ENCODE measurements around the gene THBS2.

The THBS2 gene

DNA sequence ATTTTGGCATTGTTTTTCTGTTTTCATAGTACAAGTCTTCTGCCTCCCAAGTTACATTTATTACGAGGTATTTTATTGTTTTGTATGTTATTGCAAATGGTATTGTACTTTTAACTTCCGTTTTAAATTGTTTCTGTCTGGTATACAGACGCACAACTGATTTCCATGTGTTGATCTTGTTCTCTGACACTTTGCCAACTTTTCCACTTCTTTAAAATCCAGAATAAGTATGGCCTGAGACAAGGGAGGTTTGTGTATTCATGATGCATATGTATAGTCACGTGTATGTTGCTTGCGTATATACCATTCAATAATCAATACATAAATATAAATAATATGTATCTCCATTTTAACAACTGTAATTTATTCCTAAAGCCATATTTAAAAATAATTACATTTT, 41.2 kb downstream of the THBS2 start:
- ATAC-seq, result no peak
- TF ChIP-seq BACH2 (CRISPR knock-in tag; IDR thresholded peaks at IDR 0.05; ENCODE audit: borderline replicate concordance) (no peak), GLIS3 (CRISPR knock-in tag; IDR thresholded peaks at IDR 0.05) (no peak), ZNF8 (CRISPR knock-in tag; IDR thresholded peaks at IDR 0.05) (no peak), ZNF565 (CRISPR knock-in tag; conservative IDR thresholded peaks at IDR 0.05; ENCODE audit: low read depth) (no peak), CSDC2 (CRISPR knock-in tag; IDR thresholded peaks at IDR 0.05) (no peak), CSRNP3 (CRISPR knock-in tag; IDR thresholded peaks at IDR 0.05) (no peak), ESRRG (CRISPR knock-in tag; IDR thresholded peaks at IDR 0.05) (no peak), PPARA (CRISPR knock-in tag; IDR thresholded peaks at IDR 0.05; ENCODE audit: borderline replicate concordance) (no peak), RARB (CRISPR knock-in tag; IDR thresholded peaks at IDR 0.05) (no peak), ZFP3 (CRISPR knock-in tag; IDR thresholded peaks at IDR 0.05) (no peak), ZFP30 (CRISPR knock-in tag; IDR thresholded peaks at IDR 0.05) (no peak), PATZ1 (CRISPR knock-in tag; IDR thresholded peaks at IDR 0.05; ENCODE audit: borderline replicate concordance) (no peak), TCF4 (CRISPR knock-in tag; IDR thresholded peaks at IDR 0.05; ENCODE audit: borderline replicate concordance) (no peak)
- TF ChIP-seq, protein P1, sequence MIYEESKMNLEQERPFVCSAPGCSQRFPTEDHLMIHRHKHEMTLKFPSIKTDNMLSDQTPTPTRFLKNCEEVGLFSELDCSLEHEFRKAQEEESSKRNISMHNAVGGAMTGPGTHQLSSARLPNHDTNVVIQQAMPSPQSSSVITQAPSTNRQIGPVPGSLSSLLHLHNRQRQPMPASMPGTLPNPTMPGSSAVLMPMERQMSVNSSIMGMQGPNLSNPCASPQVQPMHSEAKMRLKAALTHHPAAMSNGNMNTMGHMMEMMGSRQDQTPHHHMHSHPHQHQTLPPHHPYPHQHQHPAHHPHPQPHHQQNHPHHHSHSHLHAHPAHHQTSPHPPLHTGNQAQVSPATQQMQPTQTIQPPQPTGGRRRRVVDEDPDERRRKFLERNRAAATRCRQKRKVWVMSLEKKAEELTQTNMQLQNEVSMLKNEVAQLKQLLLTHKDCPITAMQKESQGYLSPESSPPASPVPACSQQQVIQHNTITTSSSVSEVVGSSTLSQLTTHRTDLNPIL (CRISPR knock-in tag; IDR thresholded peaks at IDR 0.05; ENCODE audit: low read depth), result no peak

- ATAC-seq, result no peak
- TF ChIP-seq GLIS3 (CRISPR knock-in tag; IDR thresholded peaks at IDR 0.05) (no peak), CSRNP3 (CRISPR knock-in tag; IDR thresholded peaks at IDR 0.05) (no peak), BACH2 (CRISPR knock-in tag; IDR thresholded peaks at IDR 0.05; ENCODE audit: borderline replicate concordance) (no peak), TCF4 (CRISPR knock-in tag; IDR thresholded peaks at IDR 0.05; ENCODE audit: borderline replicate concordance) (no peak), ARNTL (CRISPR knock-in tag; IDR thresholded peaks at IDR 0.05; ENCODE audit: borderline replicate concordance, low read depth) (no peak), ISL1 (CRISPR knock-in tag; IDR thresholded peaks at IDR 0.05) (no peak), ZFP3 (CRISPR knock-in tag; IDR thresholded peaks at IDR 0.05) (no peak), CSDC2 (CRISPR knock-in tag; IDR thresholded peaks at IDR 0.05) (no peak), PPARA (CRISPR knock-in tag; IDR thresholded peaks at IDR 0.05; ENCODE audit: borderline replicate concordance) (no peak), ZNF8 (CRISPR knock-in tag; IDR thresholded peaks at IDR 0.05) (no peak), ZNF565 (CRISPR knock-in tag; conservative IDR thresholded peaks at IDR 0.05; ENCODE audit: low read depth) (no peak)
- TF ChIP-seq, protein P2, sequence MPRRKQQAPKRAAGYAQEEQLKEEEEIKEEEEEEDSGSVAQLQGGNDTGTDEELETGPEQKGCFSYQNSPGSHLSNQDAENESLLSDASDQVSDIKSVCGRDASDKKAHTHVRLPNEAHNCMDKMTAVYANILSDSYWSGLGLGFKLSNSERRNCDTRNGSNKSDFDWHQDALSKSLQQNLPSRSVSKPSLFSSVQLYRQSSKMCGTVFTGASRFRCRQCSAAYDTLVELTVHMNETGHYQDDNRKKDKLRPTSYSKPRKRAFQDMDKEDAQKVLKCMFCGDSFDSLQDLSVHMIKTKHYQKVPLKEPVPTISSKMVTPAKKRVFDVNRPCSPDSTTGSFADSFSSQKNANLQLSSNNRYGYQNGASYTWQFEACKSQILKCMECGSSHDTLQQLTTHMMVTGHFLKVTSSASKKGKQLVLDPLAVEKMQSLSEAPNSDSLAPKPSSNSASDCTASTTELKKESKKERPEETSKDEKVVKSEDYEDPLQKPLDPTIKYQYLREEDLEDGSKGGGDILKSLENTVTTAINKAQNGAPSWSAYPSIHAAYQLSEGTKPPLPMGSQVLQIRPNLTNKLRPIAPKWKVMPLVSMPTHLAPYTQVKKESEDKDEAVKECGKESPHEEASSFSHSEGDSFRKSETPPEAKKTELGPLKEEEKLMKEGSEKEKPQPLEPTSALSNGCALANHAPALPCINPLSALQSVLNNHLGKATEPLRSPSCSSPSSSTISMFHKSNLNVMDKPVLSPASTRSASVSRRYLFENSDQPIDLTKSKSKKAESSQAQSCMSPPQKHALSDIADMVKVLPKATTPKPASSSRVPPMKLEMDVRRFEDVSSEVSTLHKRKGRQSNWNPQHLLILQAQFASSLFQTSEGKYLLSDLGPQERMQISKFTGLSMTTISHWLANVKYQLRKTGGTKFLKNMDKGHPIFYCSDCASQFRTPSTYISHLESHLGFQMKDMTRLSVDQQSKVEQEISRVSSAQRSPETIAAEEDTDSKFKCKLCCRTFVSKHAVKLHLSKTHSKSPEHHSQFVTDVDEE (CRISPR knock-in tag; IDR thresholded peaks at IDR 0.05), result no peak
Measured at GRCh38 chr6:169211881-169212280, 41.8 kb downstream of the THBS2 start.

DNA sequence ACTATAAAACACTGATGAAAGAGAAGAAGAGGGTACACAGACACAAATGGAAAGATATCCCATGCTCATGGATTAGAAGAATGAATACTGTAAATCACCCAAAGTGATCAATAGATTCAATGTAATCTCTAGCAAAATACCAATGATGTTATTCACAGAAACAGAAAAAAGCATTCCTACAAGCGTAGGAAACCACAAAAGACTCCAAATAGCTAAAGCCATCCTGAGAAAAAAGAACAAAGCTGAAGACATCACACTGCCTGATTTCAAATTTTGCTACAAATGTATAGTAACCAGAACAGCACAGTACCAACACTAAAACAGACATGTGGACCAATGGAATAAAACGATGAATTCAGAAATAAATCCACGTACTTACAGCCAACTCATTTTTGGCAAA, 43.0 kb downstream of the THBS2 start:
- ATAC-seq, result no peak
- TF ChIP-seq TOX (CRISPR knock-in tag; IDR thresholded peaks at IDR 0.05; ENCODE audit: borderline replicate concordance), result no peak
- TF ChIP-seq RARB (CRISPR knock-in tag; IDR thresholded peaks at IDR 0.05), result no peak
- no peak for TF ChIP-seq OSR1 (CRISPR knock-in tag; IDR thresholded peaks at IDR 0.05)
- no peak for TF ChIP-seq ARNTL (CRISPR knock-in tag; IDR thresholded peaks at IDR 0.05; ENCODE audit: borderline replicate concordance, low read depth)
- TF ChIP-seq, protein P2 (CRISPR knock-in tag; IDR thresholded peaks at IDR 0.05), result no peak
- TF ChIP-seq CSDC2 (CRISPR knock-in tag; IDR thresholded peaks at IDR 0.05), result no peak
- TF ChIP-seq ZNF565 (CRISPR knock-in tag; conservative IDR thresholded peaks at IDR 0.05; ENCODE audit: low read depth), result no peak
- TF ChIP-seq, protein P1 (CRISPR knock-in tag; IDR thresholded peaks at IDR 0.05; ENCODE audit: low read depth), result no peak
- no peak for TF ChIP-seq ZNF8 (CRISPR knock-in tag; IDR thresholded peaks at IDR 0.05)
- no peak for TF ChIP-seq POU6F1 (CRISPR knock-in tag; IDR thresholded peaks at IDR 0.05; ENCODE audit: borderline replicate concordance, low read depth)
- no peak for TF ChIP-seq ZNF70 (CRISPR knock-in tag; IDR thresholded peaks at IDR 0.05)
- no peak for TF ChIP-seq ESRRG (CRISPR knock-in tag; IDR thresholded peaks at IDR 0.05)
- no peak for TF ChIP-seq ZFP3 (CRISPR knock-in tag; IDR thresholded peaks at IDR 0.05)
- no peak for TF ChIP-seq PPARA (CRISPR knock-in tag; IDR thresholded peaks at IDR 0.05; ENCODE audit: borderline replicate concordance)
